A673 (cell line): Measurements from ENCODE around the gene FARP1.

Source experiments
- EZH2 ChIP-seq: fragments of 200-600 bp; sonication (generic); IDR thresholded peaks from 2 replicates; pipeline ENCODE4 v1.6.1; 2017; ENCODE audit warnings: borderline replicate concordance, low read depth, mild to moderate bottlenecking, mixed read lengths, antibody characterized with exemption, low read length; ENCODE audit not compliant: poor library complexity, severe bottlenecking
- TF ChIP-seq, protein P1 (sequence below): fragments of 300-800, 200-600 bp; sonication (generic); conservative IDR thresholded peaks from 2 replicates; pipeline ENCODE4 v1.5.1; 2017; ENCODE audit warnings: low read depth, mild to moderate bottlenecking, antibody characterized with exemption, low read length, moderate library complexity, mixed read lengths

DNA sequence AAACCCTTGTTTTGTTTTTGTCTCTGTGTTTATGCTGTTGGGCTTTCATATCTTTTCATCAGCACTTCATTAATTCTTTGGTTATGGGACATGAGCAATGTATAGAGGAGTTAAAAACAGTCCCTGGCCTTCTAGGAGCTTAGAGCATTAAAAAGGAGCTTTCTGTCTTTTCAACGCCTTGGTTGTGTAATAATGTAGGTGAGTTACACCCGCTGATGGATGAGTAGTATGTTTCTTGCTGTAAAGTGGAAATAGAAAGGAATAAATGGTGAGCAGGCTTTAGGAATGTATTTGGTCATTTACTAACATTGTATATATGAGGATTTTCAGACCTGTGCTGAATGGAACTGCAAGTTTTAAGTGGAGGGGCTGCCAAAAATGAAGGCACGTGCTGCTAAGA, 155.7 kb downstream of the FARP1 start:
- TF ChIP-seq, protein P1, sequence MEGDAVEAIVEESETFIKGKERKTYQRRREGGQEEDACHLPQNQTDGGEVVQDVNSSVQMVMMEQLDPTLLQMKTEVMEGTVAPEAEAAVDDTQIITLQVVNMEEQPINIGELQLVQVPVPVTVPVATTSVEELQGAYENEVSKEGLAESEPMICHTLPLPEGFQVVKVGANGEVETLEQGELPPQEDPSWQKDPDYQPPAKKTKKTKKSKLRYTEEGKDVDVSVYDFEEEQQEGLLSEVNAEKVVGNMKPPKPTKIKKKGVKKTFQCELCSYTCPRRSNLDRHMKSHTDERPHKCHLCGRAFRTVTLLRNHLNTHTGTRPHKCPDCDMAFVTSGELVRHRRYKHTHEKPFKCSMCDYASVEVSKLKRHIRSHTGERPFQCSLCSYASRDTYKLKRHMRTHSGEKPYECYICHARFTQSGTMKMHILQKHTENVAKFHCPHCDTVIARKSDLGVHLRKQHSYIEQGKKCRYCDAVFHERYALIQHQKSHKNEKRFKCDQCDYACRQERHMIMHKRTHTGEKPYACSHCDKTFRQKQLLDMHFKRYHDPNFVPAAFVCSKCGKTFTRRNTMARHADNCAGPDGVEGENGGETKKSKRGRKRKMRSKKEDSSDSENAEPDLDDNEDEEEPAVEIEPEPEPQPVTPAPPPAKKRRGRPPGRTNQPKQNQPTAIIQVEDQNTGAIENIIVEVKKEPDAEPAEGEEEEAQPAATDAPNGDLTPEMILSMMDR = no peak
- TF ChIP-seq EZH2 = no peak
